HTR-8/SVneo (cell line): Measurements from ENCODE around the gene DIP2C.
"Not testable (repeated sequence)": the region's sequence is repeated elsewhere in the genome, so short reads cannot be mapped to it uniquely, and the experiment has no call there.

Experiments used
- DNase-seq: peaks from one replicate; pipeline ENCODE4 v3.0.0; 2011; ENCODE audit warnings: low spot score, mixed read lengths; ENCODE audit not compliant: insufficient read length
- FAIRE-seq: peaks from 2 replicates; lab custom pipeline; 2011; peaks lifted over from hg19 to GRCh38; lab: Jason Lieb, UNC

DIP2C gene

GRCh38 chr10:588246-589165 is 101.0 kb downstream of the DIP2C start:
- FAIRE-seq: no peak
- DNase-seq: no peak

DNA sequence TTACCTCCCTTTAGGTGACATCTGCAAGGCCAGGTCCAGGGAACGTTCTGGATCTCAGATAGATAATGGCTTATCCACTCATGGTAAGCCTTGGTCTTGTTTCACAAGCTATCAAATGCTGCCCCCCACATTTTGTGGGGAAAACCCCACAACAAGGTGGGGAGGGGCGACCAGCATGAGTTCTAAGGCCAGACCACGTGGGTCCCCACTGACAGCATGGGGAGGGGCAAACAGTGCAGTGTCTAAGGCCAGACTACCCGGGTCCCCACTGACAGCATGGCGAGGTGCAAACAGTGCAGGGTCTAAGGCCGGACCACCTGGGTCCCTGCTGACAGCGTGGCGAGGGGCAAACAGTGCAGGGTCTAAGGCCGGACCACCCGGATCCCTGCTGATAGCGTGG is 102.8 kb downstream of the DIP2C start:
- FAIRE-seq: no peak
- no peak for DNase-seq

- DNase-seq (no peak), FAIRE-seq (no peak)
Measured at GRCh38 chr10:586151-586550, 103.3 kb downstream of the DIP2C start.

- DNase-seq: no peak
Measured at GRCh38 chr10:585502-585901, 104.0 kb downstream of the DIP2C start.

GRCh38 chr10:584497-585290 is 104.8 kb downstream of the DIP2C start:
- DNase-seq, FAIRE-seq: not testable (repeated sequence)

More at GRCh38 chr10:585502-585901, 104.0 kb downstream of the DIP2C start:
- FAIRE-seq: no peak

GRCh38 chr10:583433-583832 is 106.0 kb downstream of the DIP2C start:
- DNase-seq (no peak), FAIRE-seq (no peak)

DNA sequence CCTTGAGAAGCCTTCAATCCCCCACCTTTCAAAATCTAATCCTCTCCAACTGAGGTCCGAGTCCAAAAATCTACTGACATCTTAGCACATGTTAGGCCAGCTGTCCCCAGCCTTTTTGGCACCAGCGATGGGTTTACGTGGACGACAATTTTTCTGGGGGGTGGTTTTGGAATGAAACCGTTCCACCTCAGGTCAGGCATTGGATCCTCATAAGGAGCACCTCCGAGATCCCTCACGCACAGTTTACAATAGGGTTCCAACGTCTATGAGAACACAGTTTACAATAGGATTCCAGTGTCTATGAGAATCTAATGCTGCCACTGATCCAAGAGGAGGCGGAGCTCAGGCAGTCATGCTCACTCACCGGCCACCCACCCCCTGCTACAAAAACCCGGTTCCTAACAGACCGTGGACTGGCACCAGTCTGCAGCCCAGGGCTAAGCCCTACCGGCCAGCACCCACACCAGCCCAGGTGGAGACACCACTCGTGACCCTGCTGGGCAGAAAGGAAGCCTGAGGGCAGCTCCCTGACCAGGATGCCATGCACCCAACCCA is 107.6 kb downstream of the DIP2C start:
- DNase-seq (no peak), FAIRE-seq (no peak)

DNA sequence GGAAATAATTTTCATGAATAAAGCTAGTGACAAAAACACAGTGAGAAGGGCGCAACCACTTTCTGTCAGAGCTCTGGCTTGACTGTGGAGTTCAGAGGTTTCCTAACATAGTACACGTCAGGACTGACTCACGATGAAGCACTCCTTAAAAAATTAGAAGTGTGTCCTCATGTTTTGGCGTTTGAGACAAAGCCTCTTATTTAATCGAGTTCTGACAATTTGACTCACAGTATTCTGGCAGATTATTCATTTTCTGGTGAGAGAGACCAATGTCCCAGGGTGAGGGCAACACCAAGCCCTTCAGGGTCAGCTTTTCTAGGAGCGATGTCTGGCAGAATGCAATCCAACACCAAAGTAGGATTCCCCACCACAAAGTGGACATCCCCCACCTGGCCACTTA is 108.7 kb downstream of the DIP2C start:
- no peak for FAIRE-seq
- no peak for DNase-seq

DNA sequence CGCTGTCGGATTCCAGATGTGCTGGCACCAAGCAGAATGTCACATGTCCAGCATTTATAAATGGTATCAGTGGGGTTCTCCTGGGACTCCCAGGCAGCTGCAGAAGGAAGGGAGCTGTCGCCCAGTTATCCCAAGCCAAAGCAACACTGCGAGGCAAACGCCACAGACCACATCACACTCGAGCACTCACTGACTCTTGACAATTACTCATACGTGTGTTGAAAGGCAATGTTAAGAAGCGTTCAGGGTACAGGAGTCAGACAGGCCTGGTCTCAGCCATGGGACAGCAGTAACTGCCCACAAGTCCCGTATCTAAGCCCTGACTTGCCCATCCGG is 113.4 kb downstream of the DIP2C start:
- FAIRE-seq: no peak
- DNase-seq: no peak

DNA sequence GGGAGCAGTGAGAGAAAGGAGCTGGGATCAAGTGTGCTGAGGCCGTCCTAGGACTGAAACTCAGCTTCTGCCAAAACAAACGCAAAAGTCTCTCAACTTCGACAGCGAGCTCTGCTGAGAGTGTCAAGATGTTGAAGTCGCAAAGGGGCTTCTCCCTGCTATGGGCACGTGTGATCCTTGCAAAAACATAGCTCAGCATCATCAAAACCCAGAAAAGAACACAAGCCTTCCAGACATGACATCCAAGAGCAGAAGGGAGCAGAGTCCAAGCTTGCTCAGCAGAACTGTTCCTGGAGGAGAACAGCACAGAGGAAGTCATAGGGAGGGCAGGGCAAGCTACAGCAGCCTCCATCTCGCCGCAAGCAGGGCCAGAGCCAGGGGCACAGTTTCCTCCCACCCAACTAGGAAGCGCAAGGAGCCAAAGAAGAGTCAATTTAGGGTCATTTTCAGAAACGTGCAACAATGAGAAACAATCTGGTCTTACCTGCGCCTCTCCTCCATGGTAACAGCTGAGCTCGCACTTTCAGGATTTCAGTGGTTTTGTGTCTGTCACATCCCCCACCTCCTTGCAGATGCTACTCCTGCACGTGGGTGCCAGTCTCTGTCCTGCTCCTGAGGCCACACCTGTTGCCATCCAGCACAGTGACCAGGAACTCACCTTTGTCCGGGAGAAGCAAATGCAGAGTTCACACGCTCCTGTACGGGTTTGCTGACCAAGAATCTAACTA is 113.9 kb downstream of the DIP2C start:
- FAIRE-seq (no peak), DNase-seq (no peak)

DNA sequence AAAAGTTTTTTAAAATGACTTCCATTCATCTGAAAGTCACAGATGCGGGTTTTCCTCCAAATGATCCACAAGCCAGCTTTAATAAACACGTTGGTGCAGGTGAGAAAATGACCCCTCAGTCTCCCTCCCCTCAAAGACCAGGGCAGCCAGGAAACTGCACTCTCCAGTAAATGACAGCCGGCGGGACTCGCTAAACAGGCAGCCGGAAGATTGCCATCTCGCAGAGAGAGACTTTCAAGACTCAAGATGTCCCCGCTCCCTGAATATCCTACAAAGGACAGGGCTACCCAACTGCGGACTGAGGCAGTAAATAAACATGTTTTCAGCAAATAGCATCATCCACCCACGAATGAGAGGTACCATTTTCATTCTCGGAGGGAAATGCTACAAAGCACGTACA is 116.8 kb downstream of the DIP2C start:
- no peak for FAIRE-seq
- DNase-seq: no peak

GRCh38 chr10:571688-572451 is 117.6 kb downstream of the DIP2C start:
- DNase-seq: no peak
- FAIRE-seq: no peak

GRCh38 chr10:571166-571565 is 118.3 kb downstream of the DIP2C start:
- FAIRE-seq (no peak), DNase-seq (no peak)

GRCh38 chr10:570628-571163 is 118.8 kb downstream of the DIP2C start:
- DNase-seq: no peak
- FAIRE-seq: no peak

DNA sequence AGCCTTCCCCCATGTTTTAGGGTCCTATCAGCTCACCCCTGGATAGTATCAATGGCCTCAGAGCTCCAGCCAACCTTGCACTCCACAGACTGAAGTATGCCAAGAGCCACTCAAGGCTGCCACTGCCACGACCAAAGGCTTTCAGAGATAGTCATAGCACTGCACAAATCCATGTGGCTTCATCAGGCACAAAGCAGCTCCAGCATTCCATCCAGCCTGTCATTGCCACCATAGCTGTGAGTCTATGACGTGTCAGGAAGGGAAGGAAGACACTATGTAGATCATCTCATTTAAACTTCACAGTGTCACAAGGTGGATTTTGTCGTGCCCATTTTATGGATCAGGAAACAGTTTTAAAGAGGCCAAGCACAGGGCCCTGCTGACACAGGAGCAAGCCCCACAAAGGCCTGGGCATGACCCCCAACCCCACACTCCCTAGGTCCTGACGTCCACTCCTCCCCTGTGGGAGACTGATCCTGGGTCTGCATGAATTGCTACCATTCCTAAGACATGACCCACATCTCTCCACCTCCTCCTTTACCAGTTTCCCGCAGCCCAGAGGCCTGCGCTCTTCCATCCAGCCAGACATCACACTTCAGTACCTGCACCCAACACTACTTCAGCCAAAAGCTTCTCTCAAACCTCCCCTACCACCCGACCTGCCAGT is 119.4 kb downstream of the DIP2C start:
- FAIRE-seq (no peak), DNase-seq (no peak)

DNA sequence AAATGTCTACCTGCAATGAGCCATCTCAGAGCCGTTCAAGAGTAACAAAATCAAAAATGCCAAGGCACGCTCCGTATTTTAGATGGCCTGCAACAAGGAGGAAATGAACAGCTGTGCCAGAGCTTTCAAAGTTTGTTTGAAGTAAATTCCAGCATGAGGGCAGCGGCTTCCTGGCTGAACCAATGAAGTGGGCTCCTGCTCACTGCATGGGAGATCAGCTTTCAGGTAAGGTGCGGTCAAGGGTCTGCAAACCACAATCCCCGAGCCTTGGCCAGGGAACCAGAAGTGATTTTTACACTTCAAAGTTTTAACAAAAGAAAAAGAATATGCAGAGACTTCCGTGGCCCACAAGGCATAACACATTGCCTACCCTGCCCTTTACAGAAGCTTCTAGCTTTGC is 120.6 kb downstream of the DIP2C start:
- FAIRE-seq (no peak), DNase-seq (no peak)

- no peak for DNase-seq
- FAIRE-seq: no peak
Measured at GRCh38 chr10:567869-568268, 121.6 kb downstream of the DIP2C start.

DNA sequence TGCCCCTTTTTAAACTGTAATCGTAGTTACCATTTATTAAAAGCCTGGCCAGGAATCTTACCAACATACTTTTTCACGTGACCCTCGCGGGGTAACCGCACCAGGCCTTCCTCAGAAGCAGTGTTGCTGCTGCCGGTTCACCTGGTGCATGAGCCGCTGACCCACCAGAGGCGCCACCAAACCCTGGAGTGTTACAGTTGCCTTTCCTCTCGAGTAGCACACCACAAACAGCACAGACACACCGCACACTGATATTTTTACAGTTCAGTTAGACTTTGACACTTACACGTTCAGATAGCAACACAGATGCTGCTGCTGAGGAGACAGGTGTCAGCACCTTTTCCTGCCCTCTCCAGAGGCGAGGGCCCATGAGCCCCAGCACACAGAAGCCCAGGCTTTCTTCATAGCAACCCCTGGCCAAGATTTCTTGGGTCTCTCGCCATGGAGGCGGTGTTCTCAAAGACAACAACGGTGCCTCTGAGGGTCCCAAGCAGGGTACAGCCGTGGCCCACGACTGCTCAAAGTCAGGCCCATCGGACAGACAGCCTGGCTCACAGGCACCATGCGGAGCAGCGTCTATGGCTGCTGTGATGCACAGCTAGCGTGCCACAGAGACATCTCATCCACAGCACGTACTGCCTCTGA is 123.1 kb downstream of the DIP2C start:
- FAIRE-seq: no peak
- DNase-seq: no peak
